ENCODE data around the gene LARP6. TPM values are rescaled to one million over a fixed set of nuclear protein-coding genes. Genes with fewer than 3 reads are reported as not detected.

Gene LARP6
- total RNA-seq, 1 experiment from 2014 or later: 35.9 TPM

GRCh38 chr15:70812827-70813364, 41.1 kb downstream of the LARP6 start:
- no peak for TF ChIP-seq RAD21 (IDR thresholded peaks at IDR 0.05; ENCODE audit: low read depth)
- no peak for TF ChIP-seq EZH2phosphoT487 (IDR thresholded peaks at IDR 0.05; ENCODE audit: borderline replicate concordance)
- no peak for TF ChIP-seq CTCF (IDR thresholded peaks at IDR 0.05 in 2 of 3, conservative IDR thresholded peaks at IDR 0.05 in 1 of 3; ENCODE audit: borderline replicate concordance in 1 of 3, insufficient read depth in 1 of 3, low read depth in 2 of 3, low read length in 2 of 3)
- no peak for TF ChIP-seq ELF1 (IDR thresholded peaks at IDR 0.05; ENCODE audit: borderline replicate concordance, low read depth)
- TF ChIP-seq ZNF274 (IDR thresholded peaks at IDR 0.05; ENCODE audit: low read depth, low read length): no peak
- TF ChIP-seq ATF3 (IDR thresholded peaks at IDR 0.05): no peak
- TF ChIP-seq SRF (IDR thresholded peaks at IDR 0.05; ENCODE audit: low read depth): no peak
- TF ChIP-seq JUND (IDR thresholded peaks at IDR 0.05): no peak
- TF ChIP-seq CEBPB (IDR thresholded peaks at IDR 0.05; ENCODE audit: low read depth): no peak
- TF ChIP-seq FOSL1 (IDR thresholded peaks at IDR 0.05; ENCODE audit: low read depth): no peak
- TF ChIP-seq ZBTB33 (IDR thresholded peaks at IDR 0.05; ENCODE audit: extremely low read depth, insufficient replicate concordance, low read length): no peak
- TF ChIP-seq SIN3A (IDR thresholded peaks at IDR 0.05; ENCODE audit: low read depth): no peak
- TF ChIP-seq POLR2A (IDR thresholded peaks at IDR 0.05; ENCODE audit: borderline replicate concordance, extremely low read depth, insufficient read depth, insufficient read length): no peak
- no peak for TF ChIP-seq YY1 (IDR thresholded peaks at IDR 0.05; ENCODE audit: extremely low read depth, insufficient replicate concordance, low read depth, low read length)
- no peak for TF ChIP-seq MAX (IDR thresholded peaks at IDR 0.05)
- TF ChIP-seq ZFX (IDR thresholded peaks at IDR 0.05): no peak
- TF ChIP-seq EGR1 (IDR thresholded peaks at IDR 0.05; ENCODE audit: low read depth): no peak
- CTCF ChIA-PET: interaction anchor here (0.9 to 2.8 kb wide), 13 partner anchors 9 to 243 kb away, joined by 3 to 27 read pairs (median 7); partner anchors contain the start of gene LRRC49
- POLR2A ChIA-PET: interaction anchor here (0.7 to 0.8 kb wide), 2 partner anchors 62 to 66 kb away, joined by 3 read pairs; no protein-coding TSS in a partner anchor
- peak overlapping the region; percentile 94 for H3K4me2 ChIP-seq (ENCODE audit: low read length)
- no peaks in the 10 kb centered on the region for H3K27me3 ChIP-seq (ENCODE audit: insufficient read depth, low read length)
- H3K27ac ChIP-seq (ENCODE audit: low read depth, low read length): no peak overlapping the region
- RAD21 ChIA-PET (ENCODE audit: low non-redundant PET in 1 of 2, low total read pairs in 2 of 2, uncharacterized antibody in 2 of 2, unreplicated experiment in 2 of 2): interaction anchor here (1.0 to 2.0 kb wide), 4 partner anchors 62 to 244 kb away, joined by 3 to 6 read pairs (median 5); no protein-coding TSS in a partner anchor
- H3K36me3 ChIP-seq (ENCODE audit: control insufficient read depth in 1 of 2, insufficient read depth in 2 of 2, low read length in 2 of 2): no peaks in the 10 kb centered on the region
- H3K9me3 ChIP-seq (ENCODE audit: control insufficient read depth in 1 of 2, insufficient read depth in 1 of 2, low read depth in 1 of 2, low read length in 2 of 2): no peaks in the 10 kb centered on the region
- no TSS peak for BruUV-seq (replicated peaks)
- DNase-seq (ENCODE audit: low read depth, low spot score): no peak
- peak overlapping the region; percentile 45 to 59 for H3K4me3 ChIP-seq (replicated peaks in 1 of 2; ENCODE audit: low read depth in 1 of 2, low read length in 2 of 2)
- peaks cover 0 to 15% of the 10 kb centered on the region in 2 experiments; a peak in 2 of 4 replicates for H3K4me1 ChIP-seq (ENCODE audit: control insufficient read depth in 1 of 2, insufficient read depth in 2 of 2, low read length in 2 of 2)
- ATAC-seq: no peak
- no peak overlapping the region for H3K9ac ChIP-seq (ENCODE audit: low read length)
- H3K9me2 ChIP-seq (ENCODE audit: insufficient read depth): no peaks in the 10 kb centered on the region
- peak overlapping the region; percentile 62 for H2AFZ ChIP-seq (ENCODE audit: low read depth, low read length, poor library complexity, severe bottlenecking)
- no peaks in the 10 kb centered on the region for H4K20me1 ChIP-seq (ENCODE audit: insufficient read depth)
- intact Hi-C loops (cut with micrococcal nuclease): loop anchor here (1.0 to 5.0 kb wide), 3 partner anchors 51 to 244 kb away; partner anchors contain the start of gene UACA
- H3K79me2 ChIP-seq (ENCODE audit: insufficient read depth, low read length): no peaks in the 10 kb centered on the region

Data from HCT116 (cell line).